Measurements from ENCODE around the gene FOCAD.

DNA sequence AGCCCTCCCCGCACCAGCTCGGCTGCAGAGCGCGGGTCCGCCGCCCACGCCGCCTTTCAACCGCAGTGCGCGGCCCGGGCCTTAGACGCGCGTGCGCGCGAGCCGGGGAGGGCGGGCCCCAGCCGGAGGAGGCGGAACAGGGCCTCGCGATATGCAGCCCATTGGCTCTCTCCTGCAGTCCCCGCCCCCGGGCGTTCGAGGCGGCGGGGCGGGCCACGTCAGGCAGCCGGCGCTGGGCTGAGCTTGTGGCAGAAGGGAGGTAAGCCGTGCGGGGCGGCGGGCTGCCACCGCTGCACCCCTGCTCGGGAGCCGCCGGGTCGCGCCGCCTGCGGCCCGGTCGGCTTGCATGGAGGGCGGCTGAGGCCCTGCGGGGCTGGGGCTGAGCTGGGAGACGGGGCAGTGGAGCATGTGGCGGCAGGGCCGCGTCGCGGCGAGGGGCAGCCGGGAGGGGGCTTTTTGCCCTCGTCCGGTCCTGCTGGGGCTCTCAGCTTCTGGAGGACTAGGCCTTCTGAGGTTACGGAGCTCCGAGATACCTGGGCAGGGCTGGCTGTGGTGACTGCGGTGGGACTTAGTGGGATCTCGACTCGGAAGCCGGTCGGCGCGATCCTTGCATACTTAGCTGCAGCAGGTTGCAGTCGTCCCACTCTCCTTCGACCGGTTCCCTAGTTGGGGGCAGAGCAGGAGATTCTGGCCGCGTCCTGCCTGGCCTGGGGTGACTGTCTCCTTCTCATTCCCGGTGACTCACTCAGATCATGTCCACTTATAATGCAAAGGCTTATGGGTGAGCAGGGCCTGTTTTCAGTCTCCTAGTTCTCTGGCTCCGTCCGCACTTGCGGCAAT, at the start of gene FOCAD:
- TF ChIP-seq TAF1 (IDR thresholded peaks at IDR 0.05; ENCODE audit: borderline replicate concordance, low read depth, low read length) (peak; percentile 81), POLR2A (IDR thresholded peaks at IDR 0.05; ENCODE audit: low read depth, low read length) (peak; percentile 98)
